ENCODE data around the gene NUAK1.

Gene NUAK1

DNA sequence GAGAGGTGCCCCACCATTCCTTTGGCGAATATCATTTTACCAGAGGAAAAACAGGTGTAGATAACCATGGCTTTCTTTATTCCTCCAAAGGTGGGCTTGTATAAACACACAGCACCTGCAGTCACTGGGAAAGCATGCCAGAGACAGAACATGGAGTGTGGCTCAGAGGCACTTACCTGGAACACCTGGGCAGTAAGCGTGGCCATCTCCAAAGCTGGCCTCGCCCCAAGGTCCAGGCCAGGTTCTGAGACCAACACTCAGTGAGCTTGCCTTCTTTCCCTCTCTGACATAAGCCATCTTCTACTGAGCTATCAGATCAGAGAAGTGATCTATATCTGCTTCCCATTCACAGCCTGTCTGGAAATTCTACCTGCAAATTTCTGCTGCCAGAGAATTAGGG is 70.5 kb downstream of the NUAK1 start:
- DNase-seq (ENCODE audit: low spot score), result no peak
- Histone ChIP-seq H3K9ac (ENCODE audit: low read depth, low read length, poor library complexity) (no peak overlapping the region), H3K9me3 (replicated peaks in 1 of 2; ENCODE audit: control insufficient read depth in 2 of 2, insufficient read depth in 1 of 2, low read depth in 1 of 2, low read length in 2 of 2) (peaks cover 0 to 26% of the 10 kb centered on the region in 2 donors), H3K79me1 (ENCODE audit: low read depth, low read length) (no peaks in the 10 kb centered on the region), H2AK5ac (ENCODE audit: low read depth, low read length) (no peak overlapping the region), H3K4me2 (ENCODE audit: insufficient read depth, low read length, poor library complexity, severe bottlenecking) (no peak overlapping the region), H2AFZ (ENCODE audit: low read length) (no peak overlapping the region), H3K18ac (ENCODE audit: low read length) (no peak overlapping the region), H3K4me3 (ENCODE audit: low read length in 2 of 2) (no peak overlapping the region), H4K8ac (ENCODE audit: low read depth, low read length) (no peak overlapping the region), H2BK5ac (ENCODE audit: low read length) (no peak overlapping the region), H2BK120ac (ENCODE audit: low read depth, low read length) (no peak overlapping the region), H3K14ac (ENCODE audit: low read length) (no peak overlapping the region), H4K91ac (ENCODE audit: low read depth, low read length, poor library complexity) (no peak overlapping the region), H2BK12ac (ENCODE audit: low read length) (no peak overlapping the region), H3K36me3 (replicated peaks in 1 of 2; ENCODE audit: control insufficient read depth in 2 of 2, insufficient read depth in 2 of 2, low read length in 2 of 2) (peaks cover 40 to 100% of the 10 kb centered on the region in 2 donors), H3K4ac (ENCODE audit: low read length) (no peak overlapping the region), H3K27me3 (ENCODE audit: control insufficient read depth in 3 of 3, insufficient read depth in 3 of 3, low read depth in 1 of 3, low read length in 3 of 3) (no peaks in the 10 kb centered on the region), H3K23ac (ENCODE audit: low read depth, low read length, poor library complexity) (no peak overlapping the region), H3K27ac (replicated peaks; ENCODE audit: low read length) (no peak overlapping the region), H2BK15ac (ENCODE audit: low read length) (no peak overlapping the region), H3K4me1 (ENCODE audit: control insufficient read depth in 2 of 2, insufficient read depth in 1 of 2, low read depth in 1 of 2, low read length in 2 of 2) (peaks cover 3 to 9% of the 10 kb centered on the region in 2 donors)
- WGBS, 2 donors (ENCODE audit: extremely low coverage in 2 of 2, insufficient read length in 2 of 2, insufficient replicate concordance in 1 of 2), result no CpG with 5 or more reads among the region's 3 CpGs

DNA sequence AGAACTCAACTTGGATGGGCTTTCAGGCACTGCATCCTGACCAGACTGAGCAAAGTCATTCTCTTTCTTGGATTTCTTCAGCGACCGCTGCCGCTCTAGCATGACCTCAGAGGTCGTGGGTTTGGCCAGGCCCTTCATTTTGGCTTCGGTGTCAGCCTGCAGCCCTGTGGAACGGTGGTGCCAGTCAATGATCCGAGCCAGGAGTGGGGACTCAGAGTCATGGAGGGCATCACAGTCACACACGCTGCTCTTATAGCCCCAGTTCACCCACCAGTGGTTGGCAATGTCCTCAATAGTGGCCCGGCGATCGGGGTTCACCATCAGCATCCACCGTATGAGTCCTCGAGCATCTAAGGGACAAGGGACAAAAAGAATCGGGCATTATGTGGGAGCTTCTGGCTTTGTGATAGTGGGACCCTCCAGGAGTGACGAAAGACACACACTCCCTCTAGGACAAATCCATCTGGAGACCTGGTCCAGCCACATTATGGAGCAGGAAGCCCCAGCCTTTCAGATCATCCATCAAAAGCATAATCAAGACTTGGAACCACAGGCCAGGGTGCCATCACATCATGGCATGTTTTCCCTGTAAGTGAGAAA is 71.0 kb downstream of the NUAK1 start:
- Histone ChIP-seq H3K9me3 (replicated peaks in 1 of 2; ENCODE audit: control insufficient read depth in 2 of 2, insufficient read depth in 1 of 2, low read depth in 1 of 2, low read length in 2 of 2) (peaks cover 0 to 26% of the 10 kb centered on the region in 2 donors), H3K27me3 (ENCODE audit: control insufficient read depth in 3 of 3, insufficient read depth in 3 of 3, low read depth in 1 of 3, low read length in 3 of 3) (no peaks in the 10 kb centered on the region), H2BK15ac (ENCODE audit: low read length) (no peak overlapping the region), H2AFZ (ENCODE audit: low read length) (no peak overlapping the region), H3K14ac (ENCODE audit: low read length) (peak overlapping the region; percentile 28), H2BK120ac (ENCODE audit: low read depth, low read length) (no peak overlapping the region), H3K4me1 (ENCODE audit: control insufficient read depth in 2 of 2, insufficient read depth in 1 of 2, low read depth in 1 of 2, low read length in 2 of 2) (peaks cover 3 to 6% of the 10 kb centered on the region in 2 donors), H3K4ac (ENCODE audit: low read length) (no peak overlapping the region), H3K23ac (ENCODE audit: low read depth, low read length, poor library complexity) (no peak overlapping the region), H3K36me3 (replicated peaks in 1 of 2; ENCODE audit: control insufficient read depth in 2 of 2, insufficient read depth in 2 of 2, low read length in 2 of 2) (peaks cover 39 to 100% of the 10 kb centered on the region in 2 donors), H3K18ac (ENCODE audit: low read length) (no peak overlapping the region), H3K27ac (replicated peaks; ENCODE audit: low read length) (no peak overlapping the region), H2BK12ac (ENCODE audit: low read length) (no peak overlapping the region), H3K79me1 (ENCODE audit: low read depth, low read length) (no peaks in the 10 kb centered on the region), H3K4me3 (ENCODE audit: low read length in 2 of 2) (no peak overlapping the region), H4K8ac (ENCODE audit: low read depth, low read length) (no peak overlapping the region), H2AK5ac (ENCODE audit: low read depth, low read length) (no peak overlapping the region), H4K91ac (ENCODE audit: low read depth, low read length, poor library complexity) (no peak overlapping the region), H3K9ac (ENCODE audit: low read depth, low read length, poor library complexity) (no peak overlapping the region), H3K4me2 (ENCODE audit: insufficient read depth, low read length, poor library complexity, severe bottlenecking) (no peak overlapping the region), H2BK5ac (ENCODE audit: low read length) (no peak overlapping the region)
- no CpG with 5 or more reads among the region's 15 CpGs for WGBS, 2 donors (ENCODE audit: extremely low coverage in 2 of 2, insufficient read length in 2 of 2, insufficient replicate concordance in 1 of 2)
- DNase-seq (ENCODE audit: low spot score), result no peak

DNA sequence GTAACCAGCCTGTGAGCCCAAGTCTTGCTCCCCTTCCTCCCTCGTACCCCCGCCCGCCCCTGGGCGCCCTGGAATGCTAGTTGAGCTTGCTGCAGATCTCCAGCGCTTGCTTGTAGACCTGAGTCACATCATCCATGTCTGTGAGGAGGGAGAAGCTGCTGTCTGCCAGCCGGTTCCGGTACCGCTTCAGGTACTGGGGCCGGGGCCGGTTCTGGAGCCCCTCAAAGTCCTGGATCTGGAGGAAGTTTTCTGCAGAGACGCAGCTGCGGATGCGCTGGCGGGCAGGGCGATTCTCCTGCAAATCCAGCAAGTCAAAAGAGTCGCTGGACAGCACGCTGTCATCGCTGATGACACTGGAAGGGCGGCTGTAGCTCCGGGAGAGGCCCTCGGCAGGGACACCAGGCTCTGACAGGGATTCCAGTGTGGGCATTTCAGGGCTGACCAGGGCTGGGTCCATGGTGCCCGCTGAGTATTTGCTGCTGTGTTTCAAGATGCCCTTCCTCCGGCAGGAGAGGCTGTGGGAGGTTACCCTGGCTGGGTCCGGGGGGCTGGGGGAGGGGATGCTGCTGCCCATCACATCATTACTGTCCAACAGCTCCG is 71.9 kb downstream of the NUAK1 start:
- Histone ChIP-seq H2BK15ac (ENCODE audit: low read length) (no peak overlapping the region), H3K4me3 (ENCODE audit: low read length in 2 of 2) (no peak overlapping the region), H4K91ac (ENCODE audit: low read depth, low read length, poor library complexity) (no peak overlapping the region), H3K14ac (ENCODE audit: low read length) (peak overlapping the region; percentile 28), H3K23ac (ENCODE audit: low read depth, low read length, poor library complexity) (no peak overlapping the region), H3K27me3 (ENCODE audit: control insufficient read depth in 3 of 3, insufficient read depth in 3 of 3, low read depth in 1 of 3, low read length in 3 of 3) (no peaks in the 10 kb centered on the region), H3K18ac (ENCODE audit: low read length) (peak overlapping the region; percentile 9), H3K9ac (ENCODE audit: low read depth, low read length, poor library complexity) (peak overlapping the region; percentile 0), H2AFZ (ENCODE audit: low read length) (no peak overlapping the region), H3K4me2 (ENCODE audit: insufficient read depth, low read length, poor library complexity, severe bottlenecking) (no peak overlapping the region), H3K79me1 (ENCODE audit: low read depth, low read length) (no peaks in the 10 kb centered on the region), H3K4me1 (ENCODE audit: control insufficient read depth in 2 of 2, insufficient read depth in 1 of 2, low read depth in 1 of 2, low read length in 2 of 2) (peaks cover 0 to 4% of the 10 kb centered on the region in 2 donors), H4K8ac (ENCODE audit: low read depth, low read length) (no peak overlapping the region), H3K27ac (replicated peaks; ENCODE audit: low read length) (no peak overlapping the region), H3K36me3 (replicated peaks in 1 of 2; ENCODE audit: control insufficient read depth in 2 of 2, insufficient read depth in 2 of 2, low read length in 2 of 2) (peaks cover 37 to 95% of the 10 kb centered on the region in 2 donors), H2BK120ac (ENCODE audit: low read depth, low read length) (no peak overlapping the region), H2AK5ac (ENCODE audit: low read depth, low read length) (no peak overlapping the region), H2BK5ac (ENCODE audit: low read length) (no peak overlapping the region), H3K9me3 (replicated peaks in 1 of 2; ENCODE audit: control insufficient read depth in 2 of 2, insufficient read depth in 1 of 2, low read depth in 1 of 2, low read length in 2 of 2) (peaks cover 0 to 26% of the 10 kb centered on the region in 2 donors), H3K4ac (ENCODE audit: low read length) (no peak overlapping the region), H2BK12ac (ENCODE audit: low read length) (no peak overlapping the region)
- WGBS, 2 donors (ENCODE audit: extremely low coverage in 2 of 2, insufficient read length in 2 of 2, insufficient replicate concordance in 1 of 2), result no CpG with 5 or more reads among the region's 25 CpGs
- no peak for DNase-seq (ENCODE audit: low spot score)

DNA sequence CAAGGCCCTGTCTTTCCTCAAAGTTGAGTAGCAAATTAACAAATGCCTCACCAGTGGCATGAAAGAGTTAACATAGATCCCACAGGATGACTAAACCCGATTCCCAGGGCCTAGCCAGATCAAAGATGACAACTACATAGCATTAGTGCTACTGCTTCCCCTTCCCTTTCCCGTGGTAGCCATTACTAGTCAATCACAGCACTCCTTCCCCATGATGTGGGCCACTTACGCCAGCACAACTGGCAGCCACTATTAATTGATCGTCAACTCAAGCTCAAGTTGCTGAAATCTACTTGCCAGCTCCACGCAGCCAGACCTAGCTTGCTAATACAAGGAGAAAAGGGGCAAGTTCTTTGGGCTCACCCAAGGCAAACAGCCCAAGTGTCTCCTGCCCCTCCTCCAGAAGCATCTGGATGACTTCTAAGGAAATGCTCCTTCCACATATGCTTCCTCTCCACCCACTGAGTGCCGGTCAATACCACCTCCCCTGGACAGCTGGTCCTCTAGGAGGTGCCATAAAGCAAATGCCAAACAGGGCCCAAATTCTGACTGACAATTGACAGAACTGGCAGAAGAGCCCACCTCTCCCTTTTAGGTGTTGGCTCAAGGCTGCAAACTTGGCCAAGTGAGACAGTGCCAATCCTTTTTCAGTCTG is 72.6 kb downstream of the NUAK1 start:
- no CpG with 5 or more reads among the region's 6 CpGs for WGBS, 2 donors (ENCODE audit: extremely low coverage in 2 of 2, insufficient read length in 2 of 2, insufficient replicate concordance in 1 of 2)
- no peak for DNase-seq (ENCODE audit: low spot score)
- H3K36me3 ChIP-seq (replicated peaks in 1 of 2; ENCODE audit: control insufficient read depth in 2 of 2, insufficient read depth in 2 of 2, low read length in 2 of 2), result peaks cover 37 to 88% of the 10 kb centered on the region in 2 donors

More for the DNA sequence above, 72.6 kb downstream of the NUAK1 start:
- H2BK12ac ChIP-seq (ENCODE audit: low read length), result no peak overlapping the region
- H3K27me3 ChIP-seq (ENCODE audit: control insufficient read depth in 3 of 3, insufficient read depth in 3 of 3, low read depth in 1 of 3, low read length in 3 of 3), result no peaks in the 10 kb centered on the region
- H2BK5ac ChIP-seq (ENCODE audit: low read length), result no peak overlapping the region
- H3K27ac ChIP-seq (replicated peaks; ENCODE audit: low read length), result no peak overlapping the region
- H2AK5ac ChIP-seq (ENCODE audit: low read depth, low read length), result no peak overlapping the region
- peaks cover 0 to 26% of the 10 kb centered on the region in 2 donors for H3K9me3 ChIP-seq (replicated peaks in 1 of 2; ENCODE audit: control insufficient read depth in 2 of 2, insufficient read depth in 1 of 2, low read depth in 1 of 2, low read length in 2 of 2)
- H3K9ac ChIP-seq (ENCODE audit: low read depth, low read length, poor library complexity), result no peak overlapping the region
- H2BK15ac ChIP-seq (ENCODE audit: low read length), result no peak overlapping the region
- H3K4me2 ChIP-seq (ENCODE audit: insufficient read depth, low read length, poor library complexity, severe bottlenecking), result no peak overlapping the region
- H4K91ac ChIP-seq (ENCODE audit: low read depth, low read length, poor library complexity), result no peak overlapping the region
- H3K4me1 ChIP-seq (ENCODE audit: control insufficient read depth in 2 of 2, insufficient read depth in 1 of 2, low read depth in 1 of 2, low read length in 2 of 2), result peaks cover 0 to 4% of the 10 kb centered on the region in 2 donors
- no peak overlapping the region for H3K4ac ChIP-seq (ENCODE audit: low read length)
- H3K79me1 ChIP-seq (ENCODE audit: low read depth, low read length), result no peaks in the 10 kb centered on the region
- no peak overlapping the region for H3K14ac ChIP-seq (ENCODE audit: low read length)
- no peak overlapping the region for H3K4me3 ChIP-seq (ENCODE audit: low read length in 2 of 2)
- no peak overlapping the region for H2BK120ac ChIP-seq (ENCODE audit: low read depth, low read length)
- H3K18ac ChIP-seq (ENCODE audit: low read length), result no peak overlapping the region
- no peak overlapping the region for H4K8ac ChIP-seq (ENCODE audit: low read depth, low read length)
- H2AFZ ChIP-seq (ENCODE audit: low read length), result no peak overlapping the region
- H3K23ac ChIP-seq (ENCODE audit: low read depth, low read length, poor library complexity), result no peak overlapping the region

All from neuronal stem cell (in vitro differentiated cells).